Medulla oblongata (tissue), 1 donor: ENCODE measurements around the gene GSTO2.

ENCODE experiments used
- DNase-seq: peaks from one replicate; pipeline ENCODE4 v3.0.0-alpha.2; 2015; ENCODE audit errors: extremely low spot score

GSTO2 gene

GRCh38 chr10:104339469-104340110 lies 70.6 kb downstream of the GSTO2 start:
- DNase-seq, result peak; percentile 82

- no peak for DNase-seq
These were observed 71.1 kb downstream of the GSTO2 start for GRCh38 chr10:104340111-104340526.

DNA sequence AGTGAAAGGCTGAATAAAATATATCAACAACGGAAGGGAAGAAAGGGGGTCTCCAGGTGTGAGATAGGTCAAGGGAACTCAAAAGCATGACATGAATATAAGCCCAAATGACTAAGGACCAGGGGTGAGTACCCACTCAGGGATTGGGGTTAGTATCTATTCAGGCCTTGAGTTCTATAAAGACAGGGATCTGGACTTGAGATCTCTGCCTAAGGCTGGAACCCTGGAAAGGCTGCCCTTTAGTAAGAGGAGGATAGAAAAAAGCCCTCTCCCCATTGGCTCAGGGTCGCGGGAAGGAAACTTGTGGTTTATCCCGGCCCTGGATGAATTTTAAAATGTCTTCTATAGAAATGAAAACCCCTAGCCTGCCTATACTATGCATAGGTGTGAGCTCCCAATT lies 71.7 kb downstream of the GSTO2 start:
- DNase-seq, result no peak

GRCh38 chr10:104342941-104343411 lies 74.0 kb downstream of the GSTO2 start:
- no peak for DNase-seq

- no peak for DNase-seq
These were observed 75.2 kb downstream of the GSTO2 start for GRCh38 chr10:104344219-104344618.

- no peak for DNase-seq
These were observed 76.5 kb downstream of the GSTO2 start for GRCh38 chr10:104345515-104345914.

DNA sequence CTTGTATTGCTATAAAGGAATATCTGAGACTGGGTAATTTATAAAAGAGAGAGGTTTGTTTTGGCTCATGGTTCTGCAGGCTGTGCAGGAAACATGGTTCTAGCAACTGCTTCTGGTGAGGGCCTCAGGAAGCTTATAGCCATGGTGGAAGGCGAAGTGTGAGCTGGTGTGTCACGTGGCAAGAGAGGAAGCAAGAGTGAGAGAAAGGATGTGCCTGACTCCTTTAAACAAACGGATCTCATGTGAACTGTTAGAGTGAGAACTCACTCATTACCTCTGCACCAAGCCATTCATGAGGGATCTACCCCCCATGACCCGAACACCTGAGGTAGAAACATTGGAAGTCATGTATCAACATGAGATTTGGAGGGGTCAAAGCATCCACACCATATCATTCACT lies 77.0 kb downstream of the GSTO2 start:
- DNase-seq, result no peak

DNA sequence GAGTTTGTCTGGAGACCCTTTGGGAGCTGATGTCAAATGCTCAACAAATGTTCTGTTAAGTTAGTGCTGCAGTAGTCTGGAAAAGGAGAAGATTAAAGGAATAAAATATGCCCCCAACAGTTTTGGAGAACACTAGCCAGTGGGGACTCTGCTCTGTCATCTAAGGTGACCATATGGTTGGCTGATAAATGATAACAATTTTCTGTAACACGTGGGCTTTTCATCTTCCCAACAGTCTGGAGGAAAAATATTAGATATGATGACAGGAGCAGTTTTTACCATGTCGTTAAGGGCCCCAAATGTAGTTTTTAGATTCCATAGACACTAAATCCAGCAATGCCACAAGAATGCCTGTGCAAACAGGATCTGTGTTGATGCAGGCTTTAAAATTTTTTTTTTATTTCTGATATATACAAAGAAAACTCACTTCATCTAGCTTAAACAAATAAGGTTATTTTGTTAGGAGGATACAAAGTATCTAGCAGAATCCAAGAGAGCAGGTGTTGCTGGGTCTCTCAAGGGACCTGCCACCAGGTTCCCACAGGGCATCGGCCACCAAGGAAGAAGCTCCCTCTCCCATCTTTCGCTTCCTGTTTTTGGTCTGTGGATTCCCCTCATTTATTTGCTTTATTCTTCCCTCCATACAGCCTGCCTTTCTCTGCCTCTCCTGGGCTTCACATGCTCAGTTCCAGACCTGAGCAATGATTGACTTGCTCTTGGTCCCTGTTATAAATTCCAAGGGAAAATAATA lies 78.5 kb downstream of the GSTO2 start:
- no peak for DNase-seq

- DNase-seq, result no peak
These were observed 79.6 kb downstream of the GSTO2 start for GRCh38 chr10:104348601-104349000.

DNA sequence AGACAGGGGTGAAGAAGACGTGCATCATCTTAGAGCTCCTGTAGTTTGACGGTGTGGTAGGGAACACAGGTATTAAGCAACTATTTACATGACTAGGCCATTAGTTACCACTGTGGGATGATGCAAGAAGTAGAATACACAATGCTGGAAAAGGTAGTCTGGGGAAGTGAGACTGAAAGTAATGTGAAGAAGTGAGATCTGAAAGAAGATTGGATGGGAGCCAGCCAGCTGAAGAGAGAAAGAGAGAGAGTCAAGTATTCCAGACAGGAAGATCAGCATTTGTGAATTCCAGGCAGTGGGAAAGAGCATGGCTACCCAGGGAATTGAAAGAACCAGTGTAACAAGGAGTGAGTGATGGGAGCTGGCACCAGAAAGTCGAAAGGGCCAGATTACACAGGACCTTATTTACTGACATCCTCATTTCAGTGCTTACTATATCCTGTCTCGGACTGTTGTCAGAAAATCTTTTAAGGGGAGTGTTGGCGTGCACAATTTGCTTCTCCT lies 80.7 kb downstream of the GSTO2 start:
- peak; percentile 84 for DNase-seq

GRCh38 chr10:104350127-104350635 lies 81.2 kb downstream of the GSTO2 start:
- DNase-seq, result peak; percentile 86

GRCh38 chr10:104351061-104351702 lies 82.2 kb downstream of the GSTO2 start:
- DNase-seq, result peak; percentile 61

GRCh38 chr10:104351919-104352318 lies 82.9 kb downstream of the GSTO2 start:
- DNase-seq, result no peak

GRCh38 chr10:104353325-104354048 lies 84.5 kb downstream of the GSTO2 start, which contains the start of gene CFAP58:
Gene CFAP58 (plus strand): TSS chr10:104353833. CDS start chr10:104353898, 65 bp downstream.
- peak; percentile 92 for DNase-seq
